DND-41 (cell line): ENCODE data around the gene GPR101.

Source experiments
- ATAC-seq: fragments of 200-7000 bp; cut with Tn5 transposase; 3 replicates; pipeline ENCODE4 v1.9.1; 2021; ENCODE audit warnings: low read depth; ENCODE audit not compliant: insufficient read depth
- DNase-seq: peaks from one replicate; pipeline ENCODE4 v3.0.0-alpha.2; 2020
- H2AFZ ChIP-seq: 2 replicates; pipeline ENCODE4 v1.6.0; 2012; ENCODE audit warnings: low read depth, low read length
- H3K27ac ChIP-seq: 2 replicates; pipeline ENCODE4 v1.5.1; 2012; ENCODE audit warnings: low read length, inconsistent platforms
- H3K27me3 ChIP-seq: fragments of 200-600 bp; sonication (generic); 2 replicates; pipeline ENCODE4 v1.6.0; 2012; ENCODE audit warnings: low read length, mild to moderate bottlenecking, inconsistent platforms; ENCODE audit not compliant: insufficient read depth, poor library complexity
- H3K36me3 ChIP-seq: 2 replicates; pipeline ENCODE4 v1.5.1; 2012; ENCODE audit warnings: low read length, inconsistent platforms; ENCODE audit not compliant: insufficient read depth
- H3K4me1 ChIP-seq: 2 replicates; pipeline ENCODE4 v1.5.1; 2012; ENCODE audit warnings: mild to moderate bottlenecking, low read length; ENCODE audit not compliant: insufficient read depth
- H3K4me2 ChIP-seq: 2 replicates; pipeline ENCODE4 v1.6.0; 2012; ENCODE audit warnings: mild to moderate bottlenecking, moderate library complexity, low read length, inconsistent platforms; ENCODE audit not compliant: insufficient read depth
- H3K4me3 ChIP-seq, 2 experiments: fragments of 200-600 bp in 1 of 2; shearing (Covaris generic) in 1 of 2; 2 replicates each; pipeline ENCODE4 v1.5.1; 2012 to 2016; ENCODE audit warnings: inconsistent platforms in 2 of 2, low read length in 2 of 2, mild to moderate bottlenecking in 2 of 2, low read depth in 1 of 2, moderate library complexity in 1 of 2
- H3K79me2 ChIP-seq: 2 replicates; pipeline ENCODE4 v1.6.0; 2012; ENCODE audit warnings: low read length, inconsistent platforms; ENCODE audit not compliant: insufficient read depth
- H3K9ac ChIP-seq: 2 replicates; pipeline ENCODE4 v1.6.0; 2012; ENCODE audit warnings: low read depth, mild to moderate bottlenecking, inconsistent platforms, low read length, moderate library complexity
- H3K9me3 ChIP-seq: 2 replicates; pipeline ENCODE4 v1.5.1; 2012; ENCODE audit warnings: low read length, moderate library complexity, mild to moderate bottlenecking, inconsistent platforms; ENCODE audit not compliant: insufficient read depth, severe bottlenecking
- H4K20me1 ChIP-seq: 2 replicates; pipeline ENCODE4 v1.6.0; 2012; ENCODE audit warnings: low read length; ENCODE audit not compliant: insufficient read depth
- CTCF ChIP-seq: IDR thresholded peaks from 2 replicates; pipeline ENCODE4 v1.5.1; 2012; ENCODE audit warnings: borderline replicate concordance, low read length, moderate library complexity, mild to moderate bottlenecking; ENCODE audit not compliant: poor library complexity, severe bottlenecking; ENCODE audit errors: extremely low read depth
- EZH2 ChIP-seq: IDR thresholded peaks from 3 replicates; pipeline ENCODE4 v1.6.1; 2012; ENCODE audit warnings: borderline replicate concordance, low read depth, mild to moderate bottlenecking, moderate library complexity, low read length, inconsistent platforms; ENCODE audit not compliant: severe bottlenecking

GPR101 gene

GRCh38 chrX:137058339-137059127, 24.7 kb upstream of the GPR101 start:
- Histone ChIP-seq H4K20me1 (no peaks in the 10 kb centered on the region), H3K27me3 (peaks cover 2% of the 10 kb centered on the region), H3K79me2 (no peaks in the 10 kb centered on the region), H3K36me3 (no peaks in the 10 kb centered on the region), H3K9me3 (no peaks in the 10 kb centered on the region), H3K4me2 (no peak overlapping the region), H3K9ac (no peak overlapping the region), H3K4me3 (no peak overlapping the region), H2AFZ (no peak overlapping the region), H3K27ac (no peak overlapping the region), H3K4me1 (no peaks in the 10 kb centered on the region)
- TF ChIP-seq CTCF (no peak), EZH2 (no peak)
- DNase-seq (no peak), ATAC-seq (no peak)

GRCh38 chrX:137052643-137053235, 18.9 kb upstream of the GPR101 start:
- peaks cover 19% of the 10 kb centered on the region for H3K27me3 ChIP-seq
- TF ChIP-seq EZH2 (no peak), CTCF (no peak)
- peak overlapping the region in 1 of 2 experiments; percentile 60; a peak in 2 of 4 replicates for H3K4me3 ChIP-seq
- H3K36me3 ChIP-seq, result no peaks in the 10 kb centered on the region
- no peaks in the 10 kb centered on the region for H3K79me2 ChIP-seq
- no peak for ATAC-seq
- H4K20me1 ChIP-seq, result no peaks in the 10 kb centered on the region
- H3K4me2 ChIP-seq, result peak overlapping the region; percentile 74
- H3K4me1 ChIP-seq, result peaks cover 16% of the 10 kb centered on the region
- peak overlapping the region; percentile 64 for H2AFZ ChIP-seq
- no peak for DNase-seq
- H3K27ac ChIP-seq, result no peak overlapping the region
- H3K9ac ChIP-seq, result peak overlapping the region; percentile 29; the same call in 1 of the 2 replicates
- H3K9me3 ChIP-seq, result no peaks in the 10 kb centered on the region

GRCh38 chrX:137051978-137052642, 18.3 kb upstream of the GPR101 start:
- Histone ChIP-seq H4K20me1 (no peaks in the 10 kb centered on the region), H2AFZ (peak overlapping the region; percentile 67), H3K4me2 (peak overlapping the region; percentile 74), H3K36me3 (no peaks in the 10 kb centered on the region), H3K9me3 (no peaks in the 10 kb centered on the region), H3K4me3 (peak overlapping the region in 1 of 2 experiments; percentile 60; a peak in 3 of 4 replicates), H3K27me3 (peaks cover 19% of the 10 kb centered on the region), H3K9ac (peak overlapping the region; percentile 29; the same call in 1 of the 2 replicates), H3K4me1 (peaks cover 16% of the 10 kb centered on the region), H3K27ac (no peak overlapping the region), H3K79me2 (no peaks in the 10 kb centered on the region)
- TF ChIP-seq EZH2 (no peak), CTCF (peak; percentile 84)
- DNase-seq (peak; percentile 86), ATAC-seq (peak; percentile 100)
